ENCODE results near the gene PKHD1.

The PKHD1 gene

GRCh38 chr6:51618563-51618962 is 468.9 kb downstream of the PKHD1 start:
- no peak for DNase-seq (ENCODE audit: low read depth in 2 of 2)

GRCh38 chr6:51617751-51618150 is 469.7 kb downstream of the PKHD1 start:
- no peak for DNase-seq (ENCODE audit: low read depth in 2 of 2)

- no peak for DNase-seq (ENCODE audit: low read depth in 2 of 2)
Observed at GRCh38 chr6:51616243-51616642, 471.2 kb downstream of the PKHD1 start.

DNA sequence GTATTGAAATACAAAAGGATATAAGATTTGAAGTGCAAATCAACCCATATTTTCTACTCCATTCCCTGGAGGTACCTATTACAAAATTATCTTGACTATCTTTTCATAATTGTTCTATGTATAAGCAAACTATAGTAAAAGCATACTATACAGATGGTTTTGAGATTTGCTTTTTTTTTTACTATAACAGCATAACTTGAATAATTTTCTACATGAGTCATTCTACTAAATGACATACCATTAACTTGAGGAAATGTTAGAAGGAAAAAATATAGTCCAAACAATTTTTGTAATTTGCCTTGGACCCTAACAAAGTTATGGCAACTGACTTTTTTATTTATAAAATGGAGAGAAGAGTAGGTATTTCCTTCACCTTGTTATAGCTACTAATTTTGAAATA is 472.7 kb downstream of the PKHD1 start:
- DNase-seq (ENCODE audit: low read depth in 2 of 2), result no peak

GRCh38 chr6:51613558-51613957 is 473.9 kb downstream of the PKHD1 start:
- DNase-seq (ENCODE audit: low read depth in 2 of 2), result no peak

DNA sequence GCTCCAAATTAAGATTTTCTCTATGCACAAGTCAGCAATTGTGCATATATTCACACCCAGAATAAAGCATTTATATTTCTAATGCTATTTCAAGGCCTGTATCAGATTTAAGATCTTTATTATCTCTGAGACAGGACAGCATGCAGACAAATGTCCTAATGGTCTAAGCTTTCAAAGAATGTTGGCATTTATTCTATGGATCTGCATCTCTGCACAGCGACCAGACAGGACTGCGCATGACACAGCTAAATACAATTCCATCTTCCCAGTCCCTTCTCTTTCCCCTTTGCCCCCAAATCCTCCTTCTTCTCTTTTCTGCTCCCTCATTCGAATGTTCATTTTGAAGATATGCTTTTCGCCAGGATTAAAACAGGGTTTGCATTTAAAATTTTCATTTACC is 478.5 kb downstream of the PKHD1 start:
- no peak for DNase-seq (ENCODE audit: low read depth in 2 of 2)

GRCh38 chr6:51608383-51608782 is 479.0 kb downstream of the PKHD1 start:
- DNase-seq (ENCODE audit: low read depth in 2 of 2), result no peak

GRCh38 chr6:51600514-51600913 is 486.9 kb downstream of the PKHD1 start:
- DNase-seq (ENCODE audit: low read depth in 2 of 2), result no peak

GRCh38 chr6:51598171-51598570 is 489.2 kb downstream of the PKHD1 start:
- DNase-seq (ENCODE audit: low read depth in 2 of 2), result no peak

DNA sequence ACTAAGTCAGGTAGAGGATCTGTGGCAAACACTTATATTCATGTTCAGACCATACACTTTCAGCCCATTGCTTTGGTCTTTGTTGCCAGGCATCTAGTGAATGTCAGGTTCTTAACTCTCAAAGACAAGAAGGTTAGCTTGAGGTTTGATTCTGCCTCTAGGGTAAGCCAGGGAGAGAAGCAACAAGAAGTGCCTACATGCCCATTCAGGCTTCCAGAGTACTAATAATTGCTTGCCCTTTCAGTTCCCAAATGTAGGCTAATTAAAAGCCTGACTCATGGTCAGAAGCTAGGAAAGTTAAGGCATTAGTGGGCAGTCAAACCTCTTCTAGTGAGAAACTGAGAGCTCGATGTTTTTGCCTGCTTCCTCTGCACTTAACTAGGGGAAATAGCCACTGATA is 492.4 kb downstream of the PKHD1 start:
- DNase-seq (ENCODE audit: low read depth in 2 of 2), result no peak

- no peak for DNase-seq (ENCODE audit: low read depth in 2 of 2)
Observed at GRCh38 chr6:51585264-51585663, 502.1 kb downstream of the PKHD1 start.

GRCh38 chr6:51584163-51584562 is 503.2 kb downstream of the PKHD1 start:
- no peak for DNase-seq (ENCODE audit: low read depth in 2 of 2)

DNA sequence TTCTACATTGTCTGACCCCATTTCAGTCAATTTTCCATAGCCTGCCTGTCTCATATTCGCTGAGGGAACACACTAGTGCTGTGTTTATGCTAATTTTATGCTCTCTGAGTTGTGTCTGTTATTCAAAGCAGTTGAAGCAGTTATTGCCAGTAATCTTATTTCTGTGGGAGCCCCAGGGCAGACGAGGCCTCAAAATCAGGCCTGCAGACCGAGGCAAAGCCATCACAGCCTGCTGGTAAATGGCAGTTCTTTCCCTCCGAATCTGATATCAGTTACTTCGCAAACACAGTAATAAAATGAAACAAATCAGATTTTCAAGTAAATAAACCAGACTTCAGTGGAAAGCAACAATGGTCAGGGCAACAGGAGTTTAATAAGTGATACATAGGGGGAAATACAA is 508.4 kb downstream of the PKHD1 start:
- DNase-seq (ENCODE audit: low read depth in 2 of 2), result no peak

- DNase-seq (ENCODE audit: low read depth in 2 of 2), result no peak
Observed at GRCh38 chr6:51578362-51578761, 509.1 kb downstream of the PKHD1 start.

DNA sequence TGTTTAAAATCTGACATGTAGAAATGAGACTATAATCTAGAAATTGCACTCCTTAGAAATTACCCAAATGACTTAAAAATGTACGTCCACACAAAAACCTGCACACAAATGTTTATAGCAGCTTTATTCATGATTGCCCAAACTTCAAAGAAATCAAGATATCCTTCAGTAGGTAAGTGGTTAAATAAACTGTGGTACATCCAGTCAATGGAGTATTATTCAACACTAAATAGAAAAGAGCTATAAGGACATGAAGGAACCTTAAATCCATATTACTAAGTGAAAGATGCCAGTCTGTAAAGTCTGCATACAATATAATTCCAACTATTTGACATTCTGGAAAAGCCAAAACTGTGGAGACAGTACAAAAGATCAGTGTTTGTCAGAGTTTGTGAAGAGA is 513.4 kb downstream of the PKHD1 start:
- no peak for DNase-seq (ENCODE audit: low read depth in 2 of 2)

DNA sequence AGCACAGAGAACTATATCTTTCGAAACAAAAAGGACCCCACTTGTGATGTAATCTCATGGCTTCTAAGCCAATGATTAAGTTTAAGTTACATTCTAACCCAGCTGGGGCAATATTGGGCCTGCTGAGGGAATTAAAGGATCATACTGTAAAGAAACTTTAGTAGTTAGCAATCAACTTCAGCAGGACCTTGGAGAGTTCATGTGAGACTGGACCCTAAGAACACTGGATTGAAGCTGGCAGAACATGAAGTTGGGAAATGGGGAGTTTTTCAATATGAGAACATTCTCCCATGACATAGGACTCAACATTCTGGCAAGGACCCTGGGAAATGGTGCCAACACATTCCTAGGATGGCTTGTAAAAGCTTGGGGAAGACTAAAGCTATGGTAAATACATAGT is 516.2 kb downstream of the PKHD1 start:
- no peak for DNase-seq (ENCODE audit: low read depth in 2 of 2)

GRCh38 chr6:51570168-51570921 is 517.1 kb downstream of the PKHD1 start:
- DNase-seq (ENCODE audit: low read depth in 2 of 2), result no peak

- no peak for DNase-seq (ENCODE audit: low read depth in 2 of 2)
Observed at GRCh38 chr6:51569594-51569993, 517.8 kb downstream of the PKHD1 start.

- no peak for DNase-seq (ENCODE audit: low read depth in 2 of 2)
Observed at GRCh38 chr6:51568771-51569170, 518.6 kb downstream of the PKHD1 start.

GRCh38 chr6:51565472-51565871 is 521.9 kb downstream of the PKHD1 start:
- DNase-seq (ENCODE audit: low read depth in 2 of 2), result no peak
